ENCODE data around the gene TLE4. TPM values are rescaled to one million over a fixed set of nuclear protein-coding genes. Genes with fewer than 3 reads are reported as not detected.

TLE4 gene
- total RNA-seq, 1 experiment from 2014 or later, result 8.1 TPM

DNA sequence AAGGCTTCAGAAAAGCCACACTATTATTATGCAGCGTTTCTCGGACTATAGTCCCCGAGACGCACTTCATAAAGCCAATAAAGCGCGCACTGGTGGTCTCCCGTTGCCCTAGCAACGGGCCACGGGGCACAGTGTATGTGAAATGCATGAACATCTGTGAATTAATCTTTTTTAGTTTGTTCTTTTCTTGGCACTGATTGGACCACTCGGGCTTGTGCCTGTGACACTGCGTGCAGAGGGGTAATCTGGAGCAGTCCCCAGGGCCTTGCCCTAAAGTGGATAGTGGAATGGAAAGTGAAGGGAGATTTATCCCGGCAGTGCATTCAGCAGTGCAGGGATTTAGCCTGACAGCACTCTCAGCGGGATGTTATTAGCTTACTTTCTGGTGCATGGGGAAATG is 92.1 kb downstream of the TLE4 start:
- no peaks in the 10 kb centered on the region for H3K9me3 Mint-ChIP-seq (ENCODE audit: unreplicated experiment)
- H3K27me3 ChIP-seq (replicated peaks; ENCODE audit: control insufficient read depth, insufficient read depth, low read length), result no peaks in the 10 kb centered on the region
- H3K27ac Mint-ChIP-seq (ENCODE audit: unreplicated experiment), result no peak overlapping the region
- no peak overlapping the region for H3K4me3 ChIP-seq (ENCODE audit: low read depth, low read length)
- POLR2A ChIA-PET, result no interaction called here
- intact Hi-C loops (cut with micrococcal nuclease; ENCODE audit: unreplicated experiment), result no loop called here
- H3K9me3 ChIP-seq, result no peaks in the 10 kb centered on the region
- CTCF ChIA-PET, result no interaction called here
- no peaks in the 10 kb centered on the region for H3K4me1 ChIP-seq
- no peaks in the 10 kb centered on the region for H3K4me1 Mint-ChIP-seq (ENCODE audit: low read depth, unreplicated experiment)
- TF ChIP-seq CTCF (IDR thresholded peaks at IDR 0.05; ENCODE audit: insufficient read depth in 1 of 2, low read depth in 1 of 2, low read length in 1 of 2, severe bottlenecking in 1 of 2, unreplicated experiment in 1 of 2), result no peak
- no TSS peak for BruUV-seq (replicated peaks)
- no peaks in the 10 kb centered on the region for H3K27me3 Mint-ChIP-seq (ENCODE audit: insufficient read depth, unreplicated experiment)
- H3K36me3 Mint-ChIP-seq (ENCODE audit: insufficient read depth, unreplicated experiment), result no peaks in the 10 kb centered on the region
- DNase-seq, result no peak
- no peak overlapping the region for H3K4me3 Mint-ChIP-seq (ENCODE audit: unreplicated experiment)
- no peaks in the 10 kb centered on the region for H3K36me3 ChIP-seq (ENCODE audit: control insufficient read depth, insufficient read depth, low read length)

DNA sequence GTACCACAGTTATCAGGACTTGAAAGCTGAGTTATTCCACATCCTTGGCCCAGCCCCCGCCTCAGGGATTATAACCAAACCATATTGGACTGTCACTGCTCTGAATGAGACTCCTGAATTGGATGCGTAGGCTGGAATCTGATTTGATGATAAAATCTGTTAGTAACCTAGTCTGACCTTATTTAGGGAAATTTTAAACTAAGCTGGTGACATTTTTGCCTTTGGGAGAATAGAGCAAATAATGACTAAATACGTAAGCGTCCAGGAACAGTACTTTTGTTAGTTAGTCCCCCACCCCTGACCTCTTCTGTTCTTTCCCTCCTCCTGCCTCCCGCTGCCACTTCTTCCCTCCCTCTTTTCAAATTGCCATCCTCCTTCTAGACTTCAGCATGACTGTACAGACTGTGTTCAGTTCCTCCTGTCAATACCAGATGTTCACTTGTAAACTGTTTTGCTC is 92.6 kb downstream of the TLE4 start:
- Mint-ChIP-seq H3K27me3 (ENCODE audit: insufficient read depth, unreplicated experiment) (no peaks in the 10 kb centered on the region), H3K36me3 (ENCODE audit: insufficient read depth, unreplicated experiment) (no peaks in the 10 kb centered on the region), H3K9me3 (ENCODE audit: unreplicated experiment) (no peaks in the 10 kb centered on the region), H3K27ac (ENCODE audit: unreplicated experiment) (no peak overlapping the region), H3K4me1 (ENCODE audit: low read depth, unreplicated experiment) (no peaks in the 10 kb centered on the region), H3K4me3 (ENCODE audit: unreplicated experiment) (no peak overlapping the region)
- POLR2A ChIA-PET, result no interaction called here
- Histone ChIP-seq H3K4me1 (no peaks in the 10 kb centered on the region), H3K36me3 (ENCODE audit: control insufficient read depth, insufficient read depth, low read length) (no peaks in the 10 kb centered on the region), H3K4me3 (ENCODE audit: low read depth, low read length) (no peak overlapping the region), H3K9me3 (no peaks in the 10 kb centered on the region), H3K27me3 (replicated peaks; ENCODE audit: control insufficient read depth, insufficient read depth, low read length) (no peaks in the 10 kb centered on the region)
- no peak for TF ChIP-seq CTCF (IDR thresholded peaks at IDR 0.05; ENCODE audit: insufficient read depth in 1 of 2, low read depth in 1 of 2, low read length in 1 of 2, severe bottlenecking in 1 of 2, unreplicated experiment in 1 of 2)
- CTCF ChIA-PET, result no interaction called here
- DNase-seq, result no peak
- intact Hi-C loops (cut with micrococcal nuclease; ENCODE audit: unreplicated experiment), result no loop called here
- no TSS peak for BruUV-seq (replicated peaks)

GRCh38 chr9:79665369-79665768 is 93.6 kb downstream of the TLE4 start:
- Mint-ChIP-seq H3K27me3 (ENCODE audit: insufficient read depth, unreplicated experiment) (no peaks in the 10 kb centered on the region), H3K4me1 (ENCODE audit: low read depth, unreplicated experiment) (no peaks in the 10 kb centered on the region), H3K4me3 (ENCODE audit: unreplicated experiment) (no peak overlapping the region), H3K9me3 (ENCODE audit: unreplicated experiment) (no peaks in the 10 kb centered on the region), H3K27ac (ENCODE audit: unreplicated experiment) (no peak overlapping the region), H3K36me3 (ENCODE audit: insufficient read depth, unreplicated experiment) (no peaks in the 10 kb centered on the region)
- CTCF ChIA-PET, result no interaction called here
- H3K4me1 ChIP-seq, result no peaks in the 10 kb centered on the region
- no peaks in the 10 kb centered on the region for H3K27me3 ChIP-seq (replicated peaks; ENCODE audit: control insufficient read depth, insufficient read depth, low read length)
- intact Hi-C loops (cut with micrococcal nuclease; ENCODE audit: unreplicated experiment), result no loop called here
- no peaks in the 10 kb centered on the region for H3K9me3 ChIP-seq
- no peak for DNase-seq
- no peak for TF ChIP-seq CTCF (IDR thresholded peaks at IDR 0.05; ENCODE audit: insufficient read depth in 1 of 2, low read depth in 1 of 2, low read length in 1 of 2, severe bottlenecking in 1 of 2, unreplicated experiment in 1 of 2)
- no peaks in the 10 kb centered on the region for H3K36me3 ChIP-seq (ENCODE audit: control insufficient read depth, insufficient read depth, low read length)
- H3K4me3 ChIP-seq (ENCODE audit: low read depth, low read length), result no peak overlapping the region
- BruUV-seq (replicated peaks), result no TSS peak
- POLR2A ChIA-PET, result no interaction called here
